GM12878 (cell line): ENCODE data around the gene CEACAM5. TPM values are rescaled to one million over a fixed set of nuclear protein-coding genes. Genes with fewer than 3 reads are reported as not detected.

Source experiments
- ATAC-seq: fragments of 200-7000 bp; cut with Tn5 transposase; 3 replicates; pipeline ENCODE4 v1.9.1; 2020; ENCODE audit warnings: mild to moderate bottlenecking, moderate library complexity
- BruUV-seq: library from RNA; stranded (reverse); fragments of 400-500 nt; replicated peaks from 2 replicates; lab custom pipeline; 2021; lab: Mats Ljungman, UMichigan
- CTCF ChIA-PET: fragments of 300-600 bp; sonication (Branson Sonifier 250); formaldehyde crosslinking; extraction: SDS; loops from one replicate; lab custom pipeline; 2021; ENCODE audit warnings: inconsistent platforms; lab: Yijun Ruan, JAX
- POLR2A ChIA-PET: fragments of 350-600 bp; formaldehyde crosslinking; extraction: SDS; loops from one replicate; lab custom pipeline; 2021; ENCODE audit warnings: inconsistent platforms; lab: Charles Lee
- RAD21 ChIA-PET: fragments of 300-600 bp; sonication (Branson Sonifier 250); formaldehyde crosslinking; loops from one replicate; lab custom pipeline; 2023; ENCODE audit warnings: antibody characterized with exemption; ENCODE audit not compliant: unreplicated experiment; lab: Charles Lee
- SMC1A ChIA-PET: fragments of 300-600 bp; sonication (Branson Sonifier 250); formaldehyde crosslinking; loops from one replicate; lab custom pipeline; 2023; ENCODE audit not compliant: unreplicated experiment, uncharacterized antibody; lab: Charles Lee
- DNase-seq: peaks from one replicate; pipeline ENCODE4 v3.0.0-alpha.2; 2011; ENCODE audit warnings: low read depth, low spot score
- FAIRE-seq: peaks from 3 replicates; lab custom pipeline; 2011; peaks lifted over from hg19 to GRCh38; lab: Jason Lieb, UNC
- H2AFZ ChIP-seq: 2 replicates; pipeline ENCODE4 v1.6.0; 2011; ENCODE audit warnings: low read depth, low read length, control low read depth; ENCODE audit not compliant: control insufficient read depth
- H3K27ac ChIP-seq: 2 replicates; pipeline ENCODE4 v1.5.1; 2011; ENCODE audit warnings: control low read depth; ENCODE audit not compliant: control insufficient read depth, insufficient read depth
- H3K27me3 ChIP-seq, 2 experiments: replicated peaks in 1 of 2; 2 replicates each; pipeline versions ENCODE4 v1.6.0 to v1.6.1; 2011; ENCODE audit warnings: low read length in 1 of 2; ENCODE audit not compliant: control insufficient read depth in 2 of 2, insufficient read depth in 2 of 2
- H3K36me3 ChIP-seq, 2 experiments: 2 replicates each; pipeline ENCODE4 v1.5.1; 2011; ENCODE audit warnings: low read length in 1 of 2; ENCODE audit not compliant: control insufficient read depth in 2 of 2, insufficient read depth in 2 of 2
- H3K4me1 ChIP-seq: 2 replicates; pipeline ENCODE4 v1.6.1; 2011; ENCODE audit warnings: mild to moderate bottlenecking, low read length, moderate library complexity, mixed read lengths; ENCODE audit not compliant: control insufficient read depth, insufficient read depth
- H3K4me2 ChIP-seq: 2 replicates; pipeline ENCODE4 v1.6.0; 2011; ENCODE audit warnings: control low read depth; ENCODE audit not compliant: control insufficient read depth, insufficient read depth
- H3K4me3 ChIP-seq: fragments of 200-600 bp; sonication (generic); 2 replicates; pipeline ENCODE4 v1.5.1; 2016
- H3K79me2 ChIP-seq: 2 replicates; pipeline ENCODE4 v1.6.0; 2011; ENCODE audit warnings: low read length; ENCODE audit not compliant: control insufficient read depth, insufficient read depth
- H3K9ac ChIP-seq: 2 replicates; pipeline ENCODE4 v1.8.0; 2011; ENCODE audit warnings: low read length, control low read depth, mixed read lengths; ENCODE audit not compliant: control insufficient read depth, insufficient read depth
- H3K9me3 ChIP-seq: replicated peaks from 3 replicates; pipeline ENCODE4 v1.5.1; 2011; ENCODE audit warnings: mild to moderate bottlenecking, low read length; ENCODE audit not compliant: control insufficient read depth, insufficient read depth
- H4K20me1 ChIP-seq: 2 replicates; pipeline ENCODE4 v1.6.0; 2011; ENCODE audit not compliant: control insufficient read depth, insufficient read depth
- ATF3 ChIP-seq: IDR thresholded peaks from 2 replicates; pipeline ENCODE4 v1.6.1; 2011; ENCODE audit warnings: low read depth, mild to moderate bottlenecking, low read length, moderate library complexity, borderline replicate concordance; ENCODE audit errors: extremely low read depth
- CBX5 ChIP-seq: sonication (generic); IDR thresholded peaks from 2 replicates; pipeline ENCODE4 v1.6.1; 2016; ENCODE audit warnings: low read depth, moderate library complexity, mild to moderate bottlenecking, inconsistent platforms
- DPF2 ChIP-seq: fragments of 450-650 bp; IDR thresholded peaks from 2 replicates; pipeline ENCODE4 v1.6.1; 2017; ENCODE audit warnings: mild to moderate bottlenecking
- HDAC6 ChIP-seq: fragments of 200-600 bp; sonication (generic); IDR thresholded peaks from one replicate; pipeline ENCODE4 v1.8.0; 2017; ENCODE audit warnings: antibody characterized with exemption; ENCODE audit not compliant: unreplicated experiment
- RFX5 ChIP-seq: IDR thresholded peaks from 2 replicates; pipeline ENCODE4 v1.6.1; 2011; ENCODE audit warnings: low read depth, low read length, improper control_type of control experiment
- SMC3 ChIP-seq: IDR thresholded peaks from 2 replicates; pipeline ENCODE4 v1.6.1; 2011; ENCODE audit warnings: low read length, improper control_type of control experiment, borderline replicate concordance
- YBX1 ChIP-seq: fragments of 450-650 bp; IDR thresholded peaks from 2 replicates; pipeline ENCODE4 v1.6.1; 2016; ENCODE audit warnings: antibody characterized with exemption
- in situ Hi-C: fragments of 300-500 bp; cut with MboI; formaldehyde crosslinking; loops from 9 replicates; pipeline ENCODE4 v1.14.3; 2018; ENCODE audit warnings: mixed read lengths
- intact Hi-C: fragments of 100-400 bp; cut with micrococcal nuclease; formaldehyde crosslinking; loops from one replicate; pipeline ENCODE4 v1.14.2; 2022; ENCODE audit not compliant: unreplicated experiment
- polyA plus RNA-seq, 11 experiments: library from polyadenylated mRNA; depleted of rRNA in 4 of 11; unstranded in 6 of 11; stranded (reverse) in 5 of 11; fragments of >200 nt; fragmentation: Nextera tagmentation in 4 of 11; fragmentation: Illumina TruSeq in 1 of 11; extraction: Ambion mirVana in 4 of 11; extraction: Trizol in 1 of 11; gene quantifications; 1 replicate in 1 of 11; 2 replicates in 10 of 11; pipeline versions ENCODE4 v1.2.1 to v1.2.3, GENCODE V29; 2011 to 2016; ENCODE audit warnings: inconsistent platforms in 2 of 11, missing spikeins in 2 of 11, low read depth in 1 of 11
- total RNA-seq, 4 experiments: library from RNA; depleted of rRNA in 3 of 4; stranded (reverse); fragments of >200 nt in 3 of 4; fragmentation: Illumina TruSeq in 1 of 4; extraction: Trizol in 1 of 4; gene quantifications; 2 replicates each; pipeline versions ENCODE4 v1.2.1 to v1.2.3, GENCODE V29; 2013 to 2021
- TF ChIP-seq, protein P1 (sequence below): IDR thresholded peaks from 2 replicates; pipeline ENCODE4 v1.6.1; 2011; ENCODE audit warnings: borderline replicate concordance, low read depth, mild to moderate bottlenecking, moderate library complexity, low read length; ENCODE audit not compliant: insufficient read depth, poor library complexity, severe bottlenecking

CEACAM5 gene
- total and polyA plus RNA-seq, 10 of the 15 experiments (the other 5 are each of a cell fraction or from before 2014, with no cell fraction given), result 0.38 TPM; not detected in 9

GRCh38 chr19:41668315-41668714 lies 40.1 kb upstream of the CEACAM5 start (continued):
- TF ChIP-seq, protein P1, sequence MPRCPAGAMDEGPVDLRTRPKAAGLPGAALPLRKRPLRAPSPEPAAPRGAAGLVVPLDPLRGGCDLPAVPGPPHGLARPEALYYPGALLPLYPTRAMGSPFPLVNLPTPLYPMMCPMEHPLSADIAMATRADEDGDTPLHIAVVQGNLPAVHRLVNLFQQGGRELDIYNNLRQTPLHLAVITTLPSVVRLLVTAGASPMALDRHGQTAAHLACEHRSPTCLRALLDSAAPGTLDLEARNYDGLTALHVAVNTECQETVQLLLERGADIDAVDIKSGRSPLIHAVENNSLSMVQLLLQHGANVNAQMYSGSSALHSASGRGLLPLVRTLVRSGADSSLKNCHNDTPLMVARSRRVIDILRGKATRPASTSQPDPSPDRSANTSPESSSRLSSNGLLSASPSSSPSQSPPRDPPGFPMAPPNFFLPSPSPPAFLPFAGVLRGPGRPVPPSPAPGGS, result no peak
- TF ChIP-seq CBX5, result no peak

DNA sequence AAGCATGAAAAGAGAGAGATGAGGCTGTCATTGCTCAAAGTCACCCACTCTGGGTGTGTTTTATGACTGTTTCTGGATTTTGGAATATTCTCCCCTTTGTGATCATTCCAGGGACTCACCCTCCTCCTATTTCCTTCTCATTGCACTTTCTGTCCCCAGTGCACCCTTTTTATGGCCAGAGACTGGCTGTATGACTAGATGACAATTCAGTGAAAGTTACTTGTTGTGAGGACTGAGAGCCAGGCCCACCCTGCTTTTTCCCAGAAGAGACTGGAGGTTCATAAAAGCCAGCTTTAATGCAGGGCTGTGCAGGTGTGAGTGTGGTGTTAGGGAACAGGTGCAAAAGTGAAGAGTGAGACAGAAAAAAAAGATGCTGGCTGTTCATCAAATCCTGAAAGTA lies 37.7 kb upstream of the CEACAM5 start:
- POLR2A ChIA-PET, result no interaction called here
- in situ Hi-C loops, result no loop called here
- FAIRE-seq, result no peak

More for the DNA sequence above, 37.7 kb upstream of the CEACAM5 start:
- DNase-seq (no peak), ATAC-seq (no peak)
- BruUV-seq, result no TSS peak
- Histone ChIP-seq H3K9me3 (peaks cover 5% of the 10 kb centered on the region; the same call in 1 of the 3 replicates), H3K4me3 (no peak overlapping the region), H4K20me1 (no peaks in the 10 kb centered on the region), H3K27ac (no peak overlapping the region), H3K9ac (no peak overlapping the region), H3K79me2 (no peaks in the 10 kb centered on the region), H3K4me1 (no peaks in the 10 kb centered on the region), H3K27me3 (peaks cover 0 to 3% of the 10 kb centered on the region in 2 experiments; a peak in 2 of 4 replicates), H3K36me3 (no peaks in the 10 kb centered on the region), H2AFZ (no peak overlapping the region), H3K4me2 (no peak overlapping the region)
- SMC1A ChIA-PET, result interaction anchor here (0.5 to 1.3 kb wide), 2 partner anchors 82 to 733 kb away, joined by 3 read pairs; no protein-coding TSS in a partner anchor
- RAD21 ChIA-PET, result no interaction called here
- CTCF ChIA-PET, result no interaction called here
- intact Hi-C loops, result no loop called here
- TF ChIP-seq SMC3 (no peak), ATF3 (no peak), HDAC6 (no peak), DPF2 (no peak), RFX5 (no peak), YBX1 (no peak)
